ENCODE data around the gene CR1L. TPM values are rescaled to one million over a fixed set of nuclear protein-coding genes. Genes with fewer than 3 reads are reported as not detected.
"Not testable (repeated sequence)": the region's sequence is repeated elsewhere in the genome, so short reads cannot be mapped to it uniquely, and the experiment has no call there.

The CR1L gene
- total RNA-seq, 2 experiments from 2014 or later: not detected

GRCh38 chr1:207711285-207711684 lies 66.4 kb downstream of the CR1L start:
- H3K36me3 Mint-ChIP-seq (ENCODE audit: low read depth): no peaks in the 10 kb centered on the region
- no peak overlapping the region for H3K27ac Mint-ChIP-seq
- no peak overlapping the region for H3K4me3 Mint-ChIP-seq
- no peaks in the 10 kb centered on the region for H3K9me3 Mint-ChIP-seq
- H3K4me1 Mint-ChIP-seq: no peaks in the 10 kb centered on the region
- ChIA-PET CTCF (interaction anchor here (1.2 kb wide), 1 partner anchor 86 kb away, joined by 3 read pairs; no protein-coding TSS in a partner anchor), POLR2A (no interaction called here)
- no peaks in the 10 kb centered on the region for H3K27me3 Mint-ChIP-seq
- no peak for DNase-seq

- DNase-seq; H3K36me3 Mint-ChIP-seq (ENCODE audit: low read depth); H3K27ac Mint-ChIP-seq; H3K4me1 Mint-ChIP-seq; H3K9me3 Mint-ChIP-seq; H3K27me3 Mint-ChIP-seq; H3K4me3 Mint-ChIP-seq; CTCF ChIA-PET: not testable (repeated sequence)
- POLR2A ChIA-PET: interaction anchor here (0.6 kb wide), 1 partner anchor 140 kb away, joined by 3 read pairs; no protein-coding TSS in a partner anchor
Observed at GRCh38 chr1:207712701-207713100, 67.8 kb downstream of the CR1L start.

- Mint-ChIP-seq H3K4me1 (no peaks in the 10 kb centered on the region), H3K27ac (no peak overlapping the region), H3K27me3 (peaks cover 2% of the 10 kb centered on the region), H3K4me3 (no peak overlapping the region), H3K9me3 (no peaks in the 10 kb centered on the region), H3K36me3 (ENCODE audit: low read depth) (no peaks in the 10 kb centered on the region)
- DNase-seq: peak; percentile 12
- ChIA-PET CTCF (no interaction called here), POLR2A (no interaction called here)
Observed at GRCh38 chr1:207713529-207713928, 68.6 kb downstream of the CR1L start.

GRCh38 chr1:207719234-207719633 lies 74.3 kb downstream of the CR1L start:
- Mint-ChIP-seq H3K4me3 (no peak overlapping the region), H3K4me1 (no peaks in the 10 kb centered on the region), H3K9me3 (peaks cover 2% of the 10 kb centered on the region), H3K27me3 (peaks cover 5% of the 10 kb centered on the region), H3K36me3 (ENCODE audit: low read depth) (no peaks in the 10 kb centered on the region), H3K27ac (no peak overlapping the region)
- no peak for DNase-seq
- POLR2A ChIA-PET: no interaction called here
- CTCF ChIA-PET: interaction anchor here (1.4 kb wide), 1 partner anchor 21 kb away, joined by 4 read pairs; no protein-coding TSS in a partner anchor

- H3K36me3 Mint-ChIP-seq (ENCODE audit: low read depth); H3K4me1 Mint-ChIP-seq; H3K27ac Mint-ChIP-seq; POLR2A ChIA-PET; H3K4me3 Mint-ChIP-seq; CTCF ChIA-PET; DNase-seq; H3K27me3 Mint-ChIP-seq: not testable (repeated sequence)
- H3K9me3 Mint-ChIP-seq: peaks cover 15% of the 10 kb centered on the region
Observed at GRCh38 chr1:207728200-207728858, 83.4 kb downstream of the CR1L start.

GRCh38 chr1:207737503-207738157 lies 92.7 kb downstream of the CR1L start:
- H3K27me3 Mint-ChIP-seq; H3K27ac Mint-ChIP-seq; H3K36me3 Mint-ChIP-seq (ENCODE audit: low read depth); H3K4me3 Mint-ChIP-seq; POLR2A ChIA-PET; DNase-seq; H3K9me3 Mint-ChIP-seq; H3K4me1 Mint-ChIP-seq: not testable (repeated sequence)
- CTCF ChIA-PET: interaction anchor here (1.0 kb wide), 1 partner anchor 9 kb away, joined by 3 read pairs; no protein-coding TSS in a partner anchor

- H3K4me1 Mint-ChIP-seq; H3K4me3 Mint-ChIP-seq; H3K9me3 Mint-ChIP-seq; H3K27ac Mint-ChIP-seq; H3K36me3 Mint-ChIP-seq (ENCODE audit: low read depth); POLR2A ChIA-PET; DNase-seq; H3K27me3 Mint-ChIP-seq: not testable (repeated sequence)
- CTCF ChIA-PET: interaction anchor here (1.0 kb wide), 1 partner anchor 8 kb away, joined by 3 read pairs; no protein-coding TSS in a partner anchor
Observed at GRCh38 chr1:207738158-207738659, 93.3 kb downstream of the CR1L start.

GRCh38 chr1:207740207-207740606 lies 95.3 kb downstream of the CR1L start:
- Mint-ChIP-seq H3K36me3 (ENCODE audit: low read depth) (no peaks in the 10 kb centered on the region), H3K4me3 (no peak overlapping the region), H3K27ac (no peak overlapping the region), H3K9me3 (no peaks in the 10 kb centered on the region), H3K27me3 (no peaks in the 10 kb centered on the region), H3K4me1 (peaks cover 3% of the 10 kb centered on the region)
- no peak for DNase-seq
- CTCF ChIA-PET: no interaction called here
- POLR2A ChIA-PET: no interaction called here

- no peaks in the 10 kb centered on the region for H3K27me3 Mint-ChIP-seq
- H3K27ac Mint-ChIP-seq: no peak overlapping the region
- ChIA-PET POLR2A (no interaction called here), CTCF (no interaction called here)
- H3K4me1 Mint-ChIP-seq: peaks cover 6% of the 10 kb centered on the region
- no peak for DNase-seq
- no peaks in the 10 kb centered on the region for H3K36me3 Mint-ChIP-seq (ENCODE audit: low read depth)
- H3K4me3 Mint-ChIP-seq: no peak overlapping the region
- no peaks in the 10 kb centered on the region for H3K9me3 Mint-ChIP-seq
Observed at GRCh38 chr1:207742850-207743555, 98.1 kb downstream of the CR1L start.

GRCh38 chr1:207744000-207744534 lies 99.1 kb downstream of the CR1L start:
- Mint-ChIP-seq H3K27ac (no peak overlapping the region), H3K27me3 (no peaks in the 10 kb centered on the region), H3K4me3 (no peak overlapping the region), H3K36me3 (ENCODE audit: low read depth) (no peaks in the 10 kb centered on the region), H3K9me3 (no peaks in the 10 kb centered on the region), H3K4me1 (peaks cover 11% of the 10 kb centered on the region)
- no peak for DNase-seq
- ChIA-PET CTCF (interaction anchor here (0.7 kb wide), 1 partner anchor 80 kb away, joined by 3 read pairs; no protein-coding TSS in a partner anchor), POLR2A (no interaction called here)

- POLR2A ChIA-PET: no interaction called here
- DNase-seq: no peak
- H3K4me1 Mint-ChIP-seq: peaks cover 21% of the 10 kb centered on the region
- no peaks in the 10 kb centered on the region for H3K36me3 Mint-ChIP-seq (ENCODE audit: low read depth)
- CTCF ChIA-PET: no interaction called here
- H3K4me3 Mint-ChIP-seq: no peak overlapping the region
- H3K9me3 Mint-ChIP-seq: no peaks in the 10 kb centered on the region
- H3K27ac Mint-ChIP-seq: no peak overlapping the region
- no peaks in the 10 kb centered on the region for H3K27me3 Mint-ChIP-seq
Observed at GRCh38 chr1:207745285-207745684, 100.4 kb downstream of the CR1L start.

GRCh38 chr1:207745839-207746767 lies 101.2 kb downstream of the CR1L start:
- H3K36me3 Mint-ChIP-seq (ENCODE audit: low read depth): no peaks in the 10 kb centered on the region
- ChIA-PET CTCF (interaction anchor here (0.6 kb wide), 2 partner anchors 8 to 123 kb away, joined by 3 to 4 read pairs; no protein-coding TSS in a partner anchor), POLR2A (no interaction called here)
- no peaks in the 10 kb centered on the region for H3K27me3 Mint-ChIP-seq
- H3K4me1 Mint-ChIP-seq: peaks cover 29% of the 10 kb centered on the region
- DNase-seq: no peak
- no peak overlapping the region for H3K4me3 Mint-ChIP-seq
- H3K9me3 Mint-ChIP-seq: no peaks in the 10 kb centered on the region
- H3K27ac Mint-ChIP-seq: no peak overlapping the region

Data from activated CD4-positive, alpha-beta T cell treated with anti-CD3 and anti-CD28 coated beads, Interleukin-2, amount 10 ng/mL, durations not matched to agents 7 days and 5 days (primary cell).